Suprapubic skin (tissue), 4 donors: ENCODE data around the gene COL9A3. TPM values are rescaled to one million over a fixed set of nuclear protein-coding genes. Genes with fewer than 3 reads are reported as not detected.

Experiments used
- DNase-seq, 2 donors: peaks; one replicate each; pipeline ENCODE4 v3.0.0-alpha.2; 2019; ENCODE audit warnings: low spot score in 2 of 2
- H3K27ac ChIP-seq: fragments of 200-600 bp; sonication (generic); one replicate; pipeline ENCODE4 v1.5.1; 2019
- H3K27me3 ChIP-seq: fragments of 200-600 bp; sonication (generic); one replicate; pipeline ENCODE4 v1.5.1; 2019
- H3K36me3 ChIP-seq: fragments of 200-600 bp; sonication (generic); one replicate; pipeline ENCODE4 v1.5.1; 2019
- H3K4me1 ChIP-seq: fragments of 200-600 bp; sonication (generic); one replicate; pipeline ENCODE4 v1.5.1; 2019
- H3K4me3 ChIP-seq: fragments of 200-600 bp; sonication (generic); one replicate; pipeline ENCODE4 v1.5.1; 2019; ENCODE audit warnings: mild to moderate bottlenecking
- H3K9me3 ChIP-seq: fragments of 200-600 bp; sonication (generic); one replicate; pipeline ENCODE4 v1.5.1; 2019
- EP300 ChIP-seq: sonication (generic); formaldehyde crosslinking; IDR thresholded peaks from one replicate; pipeline ENCODE4 v1.6.1; 2017; ENCODE audit warnings: antibody characterized with exemption
- POLR2A ChIP-seq, 2 donors: fragments of 450-650 bp; IDR thresholded peaks; one replicate each; pipeline ENCODE4 v1.6.1; 2017; ENCODE audit warnings: antibody characterized with exemption in 2 of 2, mild to moderate bottlenecking in 2 of 2, moderate library complexity in 2 of 2
- POLR2AphosphoS5 ChIP-seq, 3 donors: sonication (generic); formaldehyde crosslinking; IDR thresholded peaks; one replicate each; pipeline ENCODE4 v1.6.1; 2017; ENCODE audit warnings: antibody characterized with exemption in 3 of 3
- WGBS: methylation state at CpG from one replicate; pipeline ENCODE4 v1.1.5; 2018; 5-methylcytosine and 5-hydroxymethylcytosine counted together
- total RNA-seq, 4 donors: library from RNA; depleted of rRNA; stranded (reverse); fragments of >200 nt; gene quantifications; one replicate each; pipeline ENCODE4 v1.1.0, GENCODE V29; 2016
- TF ChIP-seq, protein P1 (sequence below), 2 donors: fragments of 200-600 bp in 1 of 2; fragments of 450-650 bp in 1 of 2; sonication (generic) in 1 of 2; IDR thresholded peaks; one replicate each; pipeline ENCODE4 v1.5.1; 2016 to 2019; ENCODE audit warnings: antibody characterized with exemption in 2 of 2, mild to moderate bottlenecking in 1 of 2, moderate library complexity in 1 of 2

The COL9A3 gene
- total RNA-seq, 4 donors from 2014 or later = 6.1 to 11.3 (median 8.1) TPM

DNA sequence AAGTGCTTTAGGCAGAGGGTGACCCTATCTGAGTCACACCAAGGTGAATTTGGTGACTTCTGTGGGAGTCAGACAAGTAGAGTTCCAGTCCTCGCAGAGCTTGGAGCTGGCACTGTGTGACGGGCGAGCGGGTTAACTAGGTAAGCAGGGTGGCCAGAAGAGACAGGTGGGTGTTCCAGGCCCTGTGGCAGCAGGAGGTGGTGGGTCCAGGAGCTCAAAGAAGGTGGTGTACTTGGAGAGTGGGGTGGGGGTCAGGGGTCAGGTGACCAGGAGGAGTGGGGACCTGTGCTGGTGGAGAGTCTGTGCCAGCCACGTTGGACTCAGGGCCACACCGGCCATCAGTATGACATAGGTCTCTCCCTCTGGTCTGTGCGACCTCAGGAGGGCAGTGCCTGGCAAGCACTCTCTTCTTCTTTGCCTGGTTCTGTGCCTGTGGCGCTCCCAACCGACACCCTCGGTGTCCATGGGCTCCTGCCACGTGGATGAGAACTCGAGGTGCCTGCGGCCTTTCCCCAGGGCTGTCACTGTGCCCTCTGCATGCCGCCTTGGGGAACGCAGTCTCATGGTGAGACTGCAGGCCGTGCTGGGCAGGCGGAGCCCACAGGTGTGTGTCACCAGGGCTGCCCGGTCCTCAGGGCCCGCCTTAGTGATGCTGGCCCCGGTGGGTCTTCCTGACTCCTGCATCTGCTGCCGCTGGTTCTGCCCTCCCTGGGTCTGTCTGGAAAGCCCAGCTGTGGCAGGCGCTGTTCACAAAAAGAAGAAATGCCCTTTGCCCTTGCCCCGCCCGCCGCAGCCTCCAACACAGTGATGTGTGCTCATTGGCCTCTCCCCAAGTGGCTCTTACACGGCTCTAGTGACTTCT, 18.9 kb upstream of the COL9A3 start:
- TF ChIP-seq, protein P1, sequence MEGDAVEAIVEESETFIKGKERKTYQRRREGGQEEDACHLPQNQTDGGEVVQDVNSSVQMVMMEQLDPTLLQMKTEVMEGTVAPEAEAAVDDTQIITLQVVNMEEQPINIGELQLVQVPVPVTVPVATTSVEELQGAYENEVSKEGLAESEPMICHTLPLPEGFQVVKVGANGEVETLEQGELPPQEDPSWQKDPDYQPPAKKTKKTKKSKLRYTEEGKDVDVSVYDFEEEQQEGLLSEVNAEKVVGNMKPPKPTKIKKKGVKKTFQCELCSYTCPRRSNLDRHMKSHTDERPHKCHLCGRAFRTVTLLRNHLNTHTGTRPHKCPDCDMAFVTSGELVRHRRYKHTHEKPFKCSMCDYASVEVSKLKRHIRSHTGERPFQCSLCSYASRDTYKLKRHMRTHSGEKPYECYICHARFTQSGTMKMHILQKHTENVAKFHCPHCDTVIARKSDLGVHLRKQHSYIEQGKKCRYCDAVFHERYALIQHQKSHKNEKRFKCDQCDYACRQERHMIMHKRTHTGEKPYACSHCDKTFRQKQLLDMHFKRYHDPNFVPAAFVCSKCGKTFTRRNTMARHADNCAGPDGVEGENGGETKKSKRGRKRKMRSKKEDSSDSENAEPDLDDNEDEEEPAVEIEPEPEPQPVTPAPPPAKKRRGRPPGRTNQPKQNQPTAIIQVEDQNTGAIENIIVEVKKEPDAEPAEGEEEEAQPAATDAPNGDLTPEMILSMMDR (IDR thresholded peaks at IDR 0.05) = no peak
- TF ChIP-seq EP300 (no peak), POLR2A (IDR thresholded peaks at IDR 0.05) (no peak), POLR2AphosphoS5 (IDR thresholded peaks at IDR 0.05) (no peak)
- no peak overlapping the region for H3K27ac ChIP-seq
- no peak overlapping the region for H3K4me3 ChIP-seq
- peaks cover 43% of the 10 kb centered on the region for H3K4me1 ChIP-seq
- no peak for DNase-seq
- WGBS = 87% methylated on average over 22 of the region's 26 CpGs
- no peaks in the 10 kb centered on the region for H3K27me3 ChIP-seq
- peaks cover 39% of the 10 kb centered on the region for H3K36me3 ChIP-seq
- H3K9me3 ChIP-seq = no peaks in the 10 kb centered on the region

DNA sequence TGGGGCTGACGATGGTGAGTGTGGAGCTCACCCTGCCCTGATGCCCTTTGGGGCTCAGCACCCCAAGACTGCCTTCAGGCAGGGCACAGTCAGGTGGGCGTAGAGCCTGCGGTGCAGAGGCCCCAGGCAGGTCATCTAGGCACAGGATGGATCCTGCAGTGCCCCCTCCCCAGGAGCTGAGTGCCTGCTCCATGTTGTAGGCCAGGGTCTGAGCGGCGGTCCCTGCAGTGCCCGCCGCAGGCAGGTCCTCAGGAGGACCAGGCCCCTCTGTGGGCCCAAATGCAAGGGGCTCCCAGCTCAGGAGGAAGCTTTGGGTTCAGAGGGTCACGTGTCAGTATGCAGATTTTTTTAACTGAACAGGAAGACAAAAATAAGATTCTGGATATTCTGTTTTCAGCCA, 17.8 kb upstream of the COL9A3 start:
- TF ChIP-seq, protein P1 (IDR thresholded peaks at IDR 0.05) = no peak
- WGBS = 90% methylated on average over 7 of the region's 8 CpGs
- Histone ChIP-seq H3K4me1 (peaks cover 37% of the 10 kb centered on the region), H3K36me3 (peaks cover 39% of the 10 kb centered on the region), H3K27me3 (no peaks in the 10 kb centered on the region), H3K9me3 (no peaks in the 10 kb centered on the region), H3K4me3 (no peak overlapping the region), H3K27ac (no peak overlapping the region)
- DNase-seq = no peak

DNA sequence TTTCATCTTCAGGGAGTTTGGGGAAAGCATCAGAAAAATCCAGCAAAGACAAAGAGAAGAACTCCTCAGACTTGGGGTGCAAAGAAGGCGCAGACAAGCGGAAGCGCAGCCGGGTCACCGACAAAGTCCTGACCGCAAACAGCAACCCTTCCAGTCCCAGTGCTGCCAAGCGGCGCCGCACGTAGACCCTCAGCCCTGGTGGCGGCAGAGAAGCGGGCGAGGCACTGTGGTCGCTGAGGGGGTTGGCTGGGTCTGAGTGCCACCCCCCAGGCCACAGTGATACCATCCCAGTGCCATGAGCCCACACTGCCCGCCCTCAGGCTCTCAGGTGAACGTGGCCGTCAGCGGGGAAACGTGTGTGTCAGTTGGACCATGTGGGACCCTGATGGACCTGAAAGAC, 17.4 kb upstream of the COL9A3 start:
- Histone ChIP-seq H3K4me1 (peaks cover 40% of the 10 kb centered on the region), H3K9me3 (no peaks in the 10 kb centered on the region), H3K4me3 (no peak overlapping the region), H3K27ac (no peak overlapping the region), H3K27me3 (no peaks in the 10 kb centered on the region), H3K36me3 (peaks cover 39% of the 10 kb centered on the region)
- 94% methylated on average over 19 of the region's 19 CpGs for WGBS
- DNase-seq = no peak
- TF ChIP-seq, protein P1 (IDR thresholded peaks at IDR 0.05) = no peak
- TF ChIP-seq EP300 (no peak), POLR2A (IDR thresholded peaks at IDR 0.05) (no peak), POLR2AphosphoS5 (IDR thresholded peaks at IDR 0.05) (no peak)

GRCh38 chr20:62799873-62800272, 17.0 kb upstream of the COL9A3 start:
- Histone ChIP-seq H3K27ac (no peak overlapping the region), H3K27me3 (no peaks in the 10 kb centered on the region), H3K4me1 (peaks cover 36% of the 10 kb centered on the region), H3K9me3 (no peaks in the 10 kb centered on the region), H3K36me3 (peaks cover 39% of the 10 kb centered on the region), H3K4me3 (no peak overlapping the region)
- no peak for DNase-seq
- WGBS = 85% methylated on average over 10 of the region's 10 CpGs
- TF ChIP-seq, protein P1 (IDR thresholded peaks at IDR 0.05) = no peak
- TF ChIP-seq POLR2A (IDR thresholded peaks at IDR 0.05) = no peak
- no peak for TF ChIP-seq POLR2AphosphoS5 (IDR thresholded peaks at IDR 0.05)
- no peak for TF ChIP-seq EP300

GRCh38 chr20:62800314-62801259, 16.3 kb upstream of the COL9A3 start:
- no peaks in the 10 kb centered on the region for H3K27me3 ChIP-seq
- H3K36me3 ChIP-seq = peaks cover 39% of the 10 kb centered on the region
- 92% methylated on average over 20 of the region's 26 CpGs for WGBS
- no peak overlapping the region for H3K27ac ChIP-seq
- no peak for DNase-seq
- H3K4me3 ChIP-seq = no peak overlapping the region
- H3K4me1 ChIP-seq = peaks cover 32% of the 10 kb centered on the region
- TF ChIP-seq POLR2AphosphoS5 (IDR thresholded peaks at IDR 0.05) = no peak
- TF ChIP-seq EP300 = no peak
- TF ChIP-seq, protein P1 (IDR thresholded peaks at IDR 0.05) = no peak
- no peaks in the 10 kb centered on the region for H3K9me3 ChIP-seq
